HG03139 (cell line): Measurements from ENCODE around the gene LCA5.
A peak's percentile ranks its signal among the peaks of the same experiment; 100 is the strongest.
"Not testable (repeated sequence)": the region's sequence is repeated elsewhere in the genome, so short reads cannot be mapped to it uniquely, and the experiment has no call there.

ENCODE experiments used
- ATAC-seq: cut with Tn5 transposase; IDR thresholded peaks from one replicate; pipeline ENCODE4 v1.9.1; 2021; ENCODE audit not compliant: unreplicated experiment

Gene LCA5

DNA sequence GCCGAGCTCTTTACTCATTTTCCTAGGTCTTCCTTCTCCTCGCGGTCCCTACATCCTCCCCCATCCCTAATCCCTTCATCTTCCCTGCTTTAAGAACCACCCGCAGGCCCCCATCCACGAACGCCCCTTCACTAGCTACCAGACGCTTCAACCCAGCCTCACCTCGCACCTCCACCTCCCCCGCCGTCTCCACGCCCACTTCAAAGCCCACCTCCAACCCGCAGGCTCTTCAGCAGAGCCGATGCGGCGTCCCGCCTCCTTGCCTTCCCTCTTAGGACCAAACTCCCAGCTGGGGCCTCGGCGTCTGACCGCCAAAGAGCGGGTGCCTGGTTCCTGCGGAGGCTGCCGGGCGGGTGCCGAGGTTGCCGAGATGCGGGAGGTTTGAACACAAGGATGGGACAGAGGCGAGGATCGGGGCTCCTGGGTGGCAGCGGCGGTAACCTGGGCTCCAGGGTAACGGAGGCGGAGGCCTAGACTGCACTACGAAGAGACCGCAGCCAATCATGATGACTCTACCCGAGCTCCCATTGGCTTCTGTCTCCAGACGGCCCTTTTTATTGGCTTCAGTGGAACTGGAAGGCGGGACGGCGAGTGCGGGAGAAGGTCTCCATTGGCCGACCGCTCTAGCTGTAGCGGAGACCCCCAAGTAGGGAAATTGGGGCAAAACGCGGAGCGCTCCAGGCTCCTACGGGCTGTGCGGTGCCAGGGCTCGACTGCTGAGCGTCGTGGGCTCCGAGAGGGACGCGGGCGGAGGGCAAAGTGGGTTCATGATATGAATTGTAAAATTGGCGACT lies at the start of gene LCA5:
LCA5 (minus strand) TSS at position 477 of the 794 bp plus-strand sequence. CDS start 18,536 bp downstream, outside the sequence.
- peak; percentile 100 for ATAC-seq

DNA sequence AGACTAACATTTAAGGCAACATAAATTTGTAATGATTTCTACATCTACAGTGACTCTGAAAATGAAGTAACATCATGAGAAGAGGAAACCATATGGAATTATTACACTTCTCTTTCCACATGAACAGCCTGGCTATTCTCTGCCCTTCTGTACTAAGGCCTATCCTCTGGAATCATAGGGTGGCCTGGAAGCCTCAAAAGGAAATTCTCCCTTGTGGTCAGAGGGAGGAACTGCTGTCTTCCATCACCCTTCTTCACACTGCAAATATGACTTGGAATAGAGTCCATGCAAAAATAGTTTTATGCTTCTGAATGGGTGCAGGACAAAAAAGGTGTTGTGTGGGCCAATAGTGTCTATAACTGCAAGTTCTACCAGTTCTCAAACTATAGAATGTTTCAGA lies 49.3 kb upstream of the LCA5 start:
- ATAC-seq, result no peak

GRCh38 chr6:79584332-79584731 lies 47.1 kb upstream of the LCA5 start:
- no peak for ATAC-seq

DNA sequence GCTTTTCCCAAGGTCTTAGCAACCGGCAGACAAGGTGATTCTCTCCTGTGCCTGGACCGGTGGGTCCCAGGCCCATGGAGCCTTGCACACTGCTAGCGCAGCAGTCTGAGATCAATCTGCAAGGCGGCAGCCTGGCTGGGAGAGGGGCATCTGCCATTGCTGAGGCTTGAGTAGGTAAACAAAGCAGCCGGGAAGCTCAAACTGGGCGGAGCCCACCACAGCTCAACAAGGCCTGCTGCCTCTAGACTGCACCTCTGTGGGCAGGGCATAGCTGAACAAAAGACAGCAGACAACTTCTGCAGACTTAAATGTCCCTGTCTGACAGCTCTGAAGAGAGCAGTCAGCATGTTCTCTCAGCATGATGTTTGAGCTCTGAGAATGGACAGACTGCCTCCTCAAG lies 40.7 kb upstream of the LCA5 start:
- not testable (repeated sequence) for ATAC-seq

DNA sequence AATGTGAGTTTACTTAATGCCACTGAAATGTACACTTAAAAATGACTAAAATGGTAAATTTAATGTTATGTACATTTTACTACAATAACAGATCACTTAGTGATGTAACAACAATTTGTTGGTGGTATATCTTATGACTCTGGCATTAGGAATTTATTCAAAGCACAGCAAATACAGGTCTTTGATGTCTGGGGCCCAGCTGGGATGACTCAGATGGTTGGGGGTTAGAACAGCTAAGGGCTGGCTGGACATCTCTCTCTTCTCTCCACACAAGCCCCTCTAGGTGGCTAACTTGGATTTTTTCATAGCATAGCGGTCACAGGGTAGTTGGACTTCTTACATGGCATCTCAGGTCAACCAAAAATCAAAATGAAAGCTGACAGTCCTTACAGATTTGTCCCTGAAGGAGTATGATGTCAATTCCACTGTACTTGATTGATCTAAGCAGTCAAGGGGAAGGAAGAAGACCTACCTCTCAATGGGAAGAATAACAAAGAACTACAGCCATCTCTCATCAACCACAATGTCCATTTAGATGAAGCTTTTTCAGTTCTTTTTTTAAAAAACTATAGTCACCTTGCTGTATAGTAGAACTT lies 37.5 kb upstream of the LCA5 start:
- no peak for ATAC-seq

DNA sequence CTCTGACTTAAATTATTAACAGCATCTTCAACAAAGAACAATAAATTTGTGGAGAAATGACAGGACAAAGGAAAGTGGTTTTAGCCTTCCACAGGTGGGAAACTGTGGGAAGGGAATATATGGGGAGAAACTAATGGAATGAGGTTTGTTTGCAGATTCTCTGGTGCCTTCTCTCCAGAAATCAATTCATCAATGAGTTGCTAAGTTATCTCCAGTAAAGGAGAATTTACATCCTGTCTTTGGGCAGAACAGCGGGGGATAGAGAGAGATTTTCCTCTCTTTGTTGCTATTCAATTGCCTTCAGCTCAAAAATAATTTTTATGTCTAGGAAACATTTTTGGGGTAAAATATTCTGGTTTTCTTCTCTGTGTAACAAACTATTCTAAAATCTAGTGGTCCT lies 36.9 kb upstream of the LCA5 start:
- no peak for ATAC-seq

DNA sequence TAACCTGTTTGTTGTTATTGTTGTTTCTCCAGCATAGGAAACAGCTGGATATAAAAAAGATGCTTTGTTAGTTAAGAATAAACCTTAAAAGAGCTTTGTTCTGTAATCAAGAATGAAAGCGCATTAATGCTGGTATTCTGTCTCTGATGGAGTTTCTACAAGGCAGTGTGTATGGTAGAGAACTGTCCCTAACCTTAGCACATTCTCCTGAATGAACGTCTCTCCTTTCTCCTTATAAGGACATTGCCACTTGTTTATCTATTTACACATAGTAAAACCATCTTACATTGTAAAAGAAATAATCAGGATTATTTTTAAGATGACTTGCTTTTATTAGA lies 33.8 kb upstream of the LCA5 start:
- no peak for ATAC-seq

DNA sequence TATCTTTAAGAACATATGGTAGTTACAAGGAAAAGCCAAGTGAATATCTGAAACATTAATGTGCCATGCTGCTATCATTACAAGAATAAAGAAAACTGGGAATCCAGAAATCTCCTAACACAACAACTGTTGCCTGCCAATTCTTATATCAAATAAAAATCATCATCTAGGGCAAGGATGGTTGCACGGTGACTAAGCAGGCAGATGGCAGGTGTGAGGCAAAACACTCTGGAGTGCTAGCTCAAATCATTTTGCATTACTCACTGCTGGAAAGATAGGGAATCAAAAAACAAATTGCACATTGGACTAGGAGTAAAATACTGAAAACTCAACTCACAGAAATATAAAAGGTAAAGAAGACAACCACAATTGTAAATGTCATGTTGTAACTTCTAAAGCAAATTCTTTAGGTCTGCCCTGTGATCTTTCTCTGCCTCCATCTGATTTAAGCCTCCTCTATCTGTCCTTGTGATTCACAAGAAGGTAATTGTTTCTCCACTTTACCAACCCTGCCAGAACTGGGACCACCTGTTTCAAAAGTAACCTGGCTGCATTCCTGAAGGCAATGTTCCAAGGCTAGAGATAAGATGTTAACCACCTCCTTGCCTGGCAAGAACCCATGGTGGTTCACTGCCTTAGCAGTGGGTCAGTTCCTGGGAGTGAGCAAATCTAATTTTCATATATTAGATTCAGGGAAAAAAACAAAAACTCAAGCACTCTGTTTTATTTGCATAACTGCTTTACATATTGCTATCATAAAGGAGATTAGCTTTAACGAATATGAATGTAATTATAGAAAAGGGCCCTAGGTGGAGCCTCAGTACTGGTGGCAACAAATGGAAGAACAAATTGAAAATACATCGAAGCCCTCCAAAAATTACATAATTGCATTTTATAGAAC lies 33.1 kb upstream of the LCA5 start:
- ATAC-seq, result peak; percentile 87

GRCh38 chr6:79568996-79569395 lies 31.8 kb upstream of the LCA5 start:
- no peak for ATAC-seq

DNA sequence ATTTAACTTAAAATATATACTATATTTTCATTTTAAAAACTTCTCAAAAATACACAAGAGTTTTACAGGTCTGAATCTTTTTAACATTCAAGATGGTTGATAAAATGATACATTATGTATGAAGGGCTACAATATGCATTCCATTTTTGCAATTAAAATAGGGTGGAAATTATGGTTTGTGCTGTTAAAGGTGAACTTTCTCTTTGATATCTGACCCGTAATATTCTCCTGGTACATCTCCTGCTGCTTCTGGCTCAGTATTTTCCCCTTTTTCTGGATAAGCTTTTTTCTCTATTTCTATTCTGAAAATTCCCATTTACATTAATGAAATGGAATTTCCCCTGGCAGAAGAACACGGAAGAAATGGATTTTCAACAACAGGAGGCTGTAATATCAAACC lies 27.4 kb upstream of the LCA5 start:
- no peak for ATAC-seq

DNA sequence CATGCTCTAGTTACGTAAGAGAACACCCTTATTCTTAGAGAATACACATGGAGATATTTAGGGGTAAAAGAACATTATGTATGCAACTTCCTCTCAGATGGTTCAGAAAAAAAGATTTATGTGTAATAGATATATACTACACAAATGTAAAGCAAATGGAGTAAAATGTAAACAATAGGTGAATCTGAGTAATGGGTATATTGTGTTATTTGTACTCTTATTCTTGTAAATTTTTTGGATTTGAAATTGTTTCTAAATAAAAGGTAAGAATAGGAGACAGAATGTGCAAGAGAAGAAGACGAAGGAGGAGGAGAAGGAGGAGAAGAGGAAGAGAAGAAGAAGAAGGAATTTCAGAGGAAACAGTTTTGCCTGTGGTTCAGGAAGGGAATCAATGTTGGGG lies 22.5 kb upstream of the LCA5 start:
- no peak for ATAC-seq

DNA sequence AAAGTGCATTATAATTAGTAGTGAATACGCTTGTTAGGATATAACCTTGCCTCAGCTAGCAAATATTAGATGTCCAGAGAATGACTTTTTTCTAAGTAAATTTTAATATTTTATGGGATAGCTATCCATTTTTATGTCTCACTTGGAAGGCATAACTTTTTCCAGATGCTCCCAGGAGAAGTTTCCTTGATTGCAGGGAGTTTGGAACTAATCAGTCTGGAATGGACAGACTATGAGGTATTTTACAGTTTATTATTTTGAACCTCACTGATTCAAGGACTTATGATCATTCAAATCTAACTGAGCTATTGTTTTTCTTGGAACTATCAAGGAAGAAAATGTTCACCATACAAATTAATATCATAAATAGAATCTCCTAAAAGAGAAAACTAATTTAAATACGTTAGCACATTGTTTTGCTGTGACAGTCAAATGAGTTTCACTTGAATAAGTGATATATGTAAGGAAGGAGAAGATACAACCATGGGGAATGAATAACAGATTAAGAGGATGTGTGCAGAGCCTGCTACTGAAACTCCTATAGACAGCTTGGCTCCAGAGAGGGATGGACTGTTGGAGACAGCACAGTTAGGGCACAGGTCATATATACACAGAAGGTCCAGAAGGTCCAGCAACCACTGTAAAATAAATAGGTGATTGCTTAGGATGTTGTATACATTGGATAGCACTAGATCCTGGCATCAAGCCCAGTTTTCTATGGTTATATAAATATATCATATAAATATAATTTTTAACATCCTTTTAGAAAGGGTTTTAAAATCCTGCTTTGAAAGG lies 20.6 kb upstream of the LCA5 start:
- no peak for ATAC-seq

DNA sequence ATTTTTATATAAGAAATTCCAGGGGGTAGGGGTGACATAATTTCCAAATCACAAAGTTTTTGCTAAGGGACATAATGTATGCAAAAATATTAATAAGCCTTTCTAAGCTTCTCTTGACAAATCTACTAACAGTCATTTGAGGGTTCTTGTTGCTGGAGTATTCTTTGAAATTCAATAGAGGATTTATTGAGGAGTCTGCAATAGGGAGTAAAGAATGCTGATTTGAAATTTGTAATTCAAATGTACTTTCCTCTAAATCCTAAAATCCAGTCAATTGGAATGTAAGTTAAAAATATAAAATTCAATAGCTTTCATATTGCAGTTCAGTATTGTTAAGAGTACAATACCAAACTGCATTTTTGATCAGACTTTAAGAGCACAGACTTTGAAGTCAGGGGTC lies 17.1 kb upstream of the LCA5 start:
- ATAC-seq, result no peak

GRCh38 chr6:79551401-79551800 lies 14.2 kb upstream of the LCA5 start:
- no peak for ATAC-seq

- ATAC-seq, result no peak
These were observed 11.1 kb upstream of the LCA5 start for GRCh38 chr6:79548304-79548703.

DNA sequence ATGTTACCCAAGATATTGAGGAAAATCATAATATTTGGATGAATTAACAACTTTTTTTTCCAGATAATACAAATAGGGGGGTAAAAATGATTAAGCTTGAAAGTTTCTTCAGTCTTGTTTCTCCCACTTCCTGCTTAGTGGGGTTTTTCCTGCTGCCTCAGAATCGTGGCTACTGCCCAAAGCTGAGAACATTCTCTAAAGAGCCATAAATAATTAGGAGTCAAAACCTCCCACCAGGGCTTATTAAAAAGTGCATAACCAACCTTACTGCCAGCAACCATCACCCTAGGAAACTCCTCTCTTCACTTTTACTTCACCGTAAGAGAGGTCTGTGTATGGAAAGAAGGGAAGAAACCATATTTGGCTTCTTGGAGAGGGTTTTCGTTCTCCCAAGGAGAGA lies 9.0 kb upstream of the LCA5 start:
- ATAC-seq, result no peak

GRCh38 chr6:79544939-79545450 lies 7.8 kb upstream of the LCA5 start:
- ATAC-seq, result peak; percentile 76

GRCh38 chr6:79544299-79544927 lies 7.2 kb upstream of the LCA5 start:
- peak; percentile 57 for ATAC-seq

- ATAC-seq, result peak; percentile 15
These were observed 6.7 kb upstream of the LCA5 start for GRCh38 chr6:79543886-79544285.

- ATAC-seq, result no peak
These were observed 6.2 kb upstream of the LCA5 start for GRCh38 chr6:79543411-79543810.
